Coronary artery (tissue), 2 donors: ENCODE results near the gene GALK1.
"Not testable (repeated sequence)": the region's sequence is repeated elsewhere in the genome, so short reads cannot be mapped to it uniquely, and the experiment has no call there.

Experiments
- DNase-seq: peaks from one replicate; pipeline ENCODE4 v3.0.0-alpha.2; 2017; ENCODE audit warnings: low spot score
- H3K27ac ChIP-seq, 2 donors: fragments of 200-600 bp; sonication (generic); one replicate each; pipeline ENCODE4 v1.5.1; 2016 to 2019
- H3K4me3 ChIP-seq: fragments of 200-600 bp; sonication (generic); 2 replicates; pipeline ENCODE4 v1.5.1; 2016; ENCODE audit warnings: mild to moderate bottlenecking, moderate library complexity
- CTCF ChIP-seq: fragments of 200-600 bp; sonication (generic); IDR thresholded peaks from one replicate; pipeline ENCODE4 v1.5.1; 2019; ENCODE audit warnings: antibody characterized with exemption

GALK1 gene

GRCh38 chr17:75769536-75769935 is 4.5 kb upstream of the GALK1 start:
- no peak for TF ChIP-seq CTCF
- Histone ChIP-seq H3K4me3 (no peak overlapping the region), H3K27ac (no peak overlapping the region)
- peak; percentile 56 for DNase-seq

GRCh38 chr17:75767881-75768280 is 2.9 kb upstream of the GALK1 start:
- no peak for TF ChIP-seq CTCF
- DNase-seq: no peak
- no peak overlapping the region for H3K27ac ChIP-seq
- no peak overlapping the region for H3K4me3 ChIP-seq

- no peak overlapping the region for H3K4me3 ChIP-seq
- peak overlapping the region in 1 of 2 donors; percentile 20 for H3K27ac ChIP-seq
- no peak for DNase-seq
- no peak for TF ChIP-seq CTCF
These were observed 989 bp upstream of the GALK1 start for GRCh38 chr17:75765981-75766380.

- peak; percentile 50 for TF ChIP-seq CTCF
- peak overlapping the region; percentile 80 for H3K4me3 ChIP-seq
- DNase-seq: peak; percentile 71
- peak overlapping the region; percentile 78 to 92 for H3K27ac ChIP-seq
These were observed 628 bp downstream of the GALK1 start for GRCh38 chr17:75764417-75764710.

- TF ChIP-seq CTCF: no peak
- peak overlapping the region; percentile 78 to 92 for H3K27ac ChIP-seq
- no peak for DNase-seq
- peak overlapping the region; percentile 80 for H3K4me3 ChIP-seq
These were observed 1.2 kb downstream of the GALK1 start for GRCh38 chr17:75763613-75764416.

- no peak for TF ChIP-seq CTCF
- Histone ChIP-seq H3K4me3 (peak overlapping the region; percentile 80), H3K27ac (no peak overlapping the region)
- DNase-seq: no peak
These were observed 1.8 kb downstream of the GALK1 start for GRCh38 chr17:75763269-75763607.

GRCh38 chr17:75762513-75763268 is 2.3 kb downstream of the GALK1 start:
- DNase-seq: no peak
- no peak overlapping the region for H3K27ac ChIP-seq
- no peak overlapping the region for H3K4me3 ChIP-seq
- TF ChIP-seq CTCF: no peak

- not testable (repeated sequence) for H3K27ac ChIP-seq, DNase-seq, H3K4me3 ChIP-seq
These were observed 4.9 kb downstream of the GALK1 start for GRCh38 chr17:75759978-75760640.
